ENCODE data around the gene C1QTNF4. TPM values are rescaled to one million over a fixed set of nuclear protein-coding genes. Genes with fewer than 3 reads are reported as not detected.

C1QTNF4 gene
- total RNA-seq, 1 donor from 2014 or later, result 0.39 TPM

GRCh38 chr11:47587723-47588326 is 6.4 kb downstream of the C1QTNF4 start:
- H3K4me1 Mint-ChIP-seq, result peaks cover 27% of the 10 kb centered on the region
- TF ChIP-seq EZH2phosphoT487 (IDR thresholded peaks at IDR 0.05), result no peak
- TF ChIP-seq EZH2 (IDR thresholded peaks at IDR 0.05), result no peak
- DNase-seq (ENCODE audit: low spot score), result no peak
- H3K27me3 Mint-ChIP-seq (ENCODE audit: insufficient read depth, low read depth), result peaks cover 10% of the 10 kb centered on the region
- H3K4me2 ChIP-seq, result no peak overlapping the region
- no peak overlapping the region for H3K4me3 Mint-ChIP-seq
- no peaks in the 10 kb centered on the region for H3K36me3 ChIP-seq
- H3K27ac Mint-ChIP-seq, result no peak overlapping the region
- H3K79me2 ChIP-seq (ENCODE audit: low read depth), result no peaks in the 10 kb centered on the region
- no peak overlapping the region for H2AFZ ChIP-seq (replicated peaks)
- H3K36me3 Mint-ChIP-seq, result peaks cover 17% of the 10 kb centered on the region
- peaks cover 7% of the 10 kb centered on the region for H3F3A ChIP-seq (ENCODE audit: low read depth)
- H3K27me3 ChIP-seq, result peaks cover 9% of the 10 kb centered on the region
- no peaks in the 10 kb centered on the region for H3K4me1 ChIP-seq
- H3K27ac ChIP-seq, result no peak overlapping the region
- H3K9ac ChIP-seq, result no peak overlapping the region
- H3K9me3 Mint-ChIP-seq, result no peaks in the 10 kb centered on the region
- no peak overlapping the region for H3K4me3 ChIP-seq
- no peaks in the 10 kb centered on the region for H4K20me1 ChIP-seq (ENCODE audit: low read depth)
- H3K9me3 ChIP-seq (ENCODE audit: low read depth), result no peaks in the 10 kb centered on the region

- no peak overlapping the region for H3K27ac ChIP-seq
- no peak overlapping the region for H3K4me2 ChIP-seq
- no peak overlapping the region for H3K4me3 ChIP-seq
- no peaks in the 10 kb centered on the region for H3K4me1 ChIP-seq
- DNase-seq (ENCODE audit: low spot score), result no peak
- H3K9ac ChIP-seq, result no peak overlapping the region
- H3K36me3 Mint-ChIP-seq, result peaks cover 22% of the 10 kb centered on the region
- peaks cover under 1% of the 10 kb centered on the region for H3F3A ChIP-seq (ENCODE audit: low read depth)
- peaks cover 6% of the 10 kb centered on the region for H3K27me3 Mint-ChIP-seq (ENCODE audit: insufficient read depth, low read depth)
- H3K4me3 Mint-ChIP-seq, result peak overlapping the region; percentile 63
- H2AFZ ChIP-seq (replicated peaks), result no peak overlapping the region
- TF ChIP-seq CTCF (IDR thresholded peaks at IDR 0.05), result no peak
- TF ChIP-seq EZH2 (IDR thresholded peaks at IDR 0.05), result no peak
- no peak for TF ChIP-seq EZH2phosphoT487 (IDR thresholded peaks at IDR 0.05)
- H3K27me3 ChIP-seq, result peaks cover 2% of the 10 kb centered on the region
- H3K27ac Mint-ChIP-seq, result peak overlapping the region; percentile 66
- H4K20me1 ChIP-seq (ENCODE audit: low read depth), result no peaks in the 10 kb centered on the region
- H3K9me3 Mint-ChIP-seq, result no peaks in the 10 kb centered on the region
- no peaks in the 10 kb centered on the region for H3K79me2 ChIP-seq (ENCODE audit: low read depth)
- H3K36me3 ChIP-seq, result no peaks in the 10 kb centered on the region
- H3K4me1 Mint-ChIP-seq, result peaks cover 22% of the 10 kb centered on the region
- H3K9me3 ChIP-seq (ENCODE audit: low read depth), result no peaks in the 10 kb centered on the region
Measured at GRCh38 chr11:47587039-47587716, 7.0 kb downstream of the C1QTNF4 start.

DNA sequence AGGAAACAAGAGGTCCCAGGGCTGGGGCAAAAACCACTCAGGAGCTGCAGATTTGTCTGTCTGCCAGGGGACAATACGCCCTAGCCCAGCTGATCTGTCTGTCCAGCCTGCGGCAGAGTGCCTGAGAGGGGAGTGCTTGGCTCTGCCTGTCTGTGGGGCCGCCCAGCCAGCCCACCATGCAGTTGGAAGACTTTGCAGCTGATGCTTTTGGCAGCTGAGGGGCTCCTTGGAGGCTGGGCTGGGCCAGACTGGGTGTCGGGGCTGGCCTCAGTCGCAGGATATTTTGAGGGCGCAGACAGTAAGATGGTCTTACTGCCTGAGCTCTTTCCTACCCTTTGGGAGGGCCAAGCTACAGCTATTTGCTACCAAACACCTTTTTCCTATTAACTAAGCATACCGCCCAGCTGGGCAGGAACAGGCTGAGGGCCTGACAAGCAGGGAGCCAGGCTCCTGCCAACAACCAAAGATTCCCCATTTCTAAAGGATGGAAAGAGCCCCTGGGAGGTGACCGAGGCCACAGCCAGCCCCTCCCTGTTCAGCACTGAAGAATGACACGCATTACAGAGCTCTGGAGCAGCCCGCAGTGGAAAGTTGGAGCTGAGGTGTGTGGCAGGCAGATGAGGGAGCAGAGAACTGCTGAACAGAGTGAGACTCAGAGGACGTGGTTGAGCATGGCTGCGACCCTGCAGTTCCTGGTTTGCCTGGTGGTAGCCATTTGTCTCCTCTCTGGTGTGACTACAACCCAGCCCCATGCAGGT is 7.9 kb downstream of the C1QTNF4 start, which contains the start of gene FAM180B:
Gene FAM180B (plus strand): TSS at position 581 of the 758 bp plus-strand sequence. CDS start 91 bp downstream, at position 672.
- no peaks in the 10 kb centered on the region for H3F3A ChIP-seq (ENCODE audit: low read depth)
- Mint-ChIP-seq H3K9me3 (no peaks in the 10 kb centered on the region), H3K27ac (peak within 1 kb of the TSS; percentile 66), H3K4me1 (peaks cover 17% of the 10 kb centered on the region), H3K36me3 (peaks cover 27% of the 10 kb centered on the region), H3K4me3 (peak within 1 kb of the TSS; percentile 63), H3K27me3 (ENCODE audit: insufficient read depth, low read depth) (peaks cover 5% of the 10 kb centered on the region)
- H3K4me2 ChIP-seq, result no peak within 1 kb of the TSS
- DNase-seq (ENCODE audit: low spot score), result no peak
- TF ChIP-seq EZH2 (IDR thresholded peaks at IDR 0.05), result no peak
- no peak for TF ChIP-seq CTCF (IDR thresholded peaks at IDR 0.05)
- no peak for TF ChIP-seq EZH2phosphoT487 (IDR thresholded peaks at IDR 0.05)
- H3K79me2 ChIP-seq (ENCODE audit: low read depth), result no peaks in the 10 kb centered on the region
- no peak within 1 kb of the TSS for H3K27ac ChIP-seq
- H4K20me1 ChIP-seq (ENCODE audit: low read depth), result no peaks in the 10 kb centered on the region
- no peaks in the 10 kb centered on the region for H3K36me3 ChIP-seq
- H3K9me3 ChIP-seq (ENCODE audit: low read depth), result no peaks in the 10 kb centered on the region
- no peaks in the 10 kb centered on the region for H3K4me1 ChIP-seq
- H2AFZ ChIP-seq (replicated peaks), result no peak within 1 kb of the TSS
- H3K27me3 ChIP-seq, result no peaks in the 10 kb centered on the region
- no peak within 1 kb of the TSS for H3K9ac ChIP-seq
- H3K4me3 ChIP-seq, result no peak within 1 kb of the TSS

All from neural progenitor cell (in vitro differentiated cells).